Measurements from ENCODE around the gene CRAMP1.

DNA sequence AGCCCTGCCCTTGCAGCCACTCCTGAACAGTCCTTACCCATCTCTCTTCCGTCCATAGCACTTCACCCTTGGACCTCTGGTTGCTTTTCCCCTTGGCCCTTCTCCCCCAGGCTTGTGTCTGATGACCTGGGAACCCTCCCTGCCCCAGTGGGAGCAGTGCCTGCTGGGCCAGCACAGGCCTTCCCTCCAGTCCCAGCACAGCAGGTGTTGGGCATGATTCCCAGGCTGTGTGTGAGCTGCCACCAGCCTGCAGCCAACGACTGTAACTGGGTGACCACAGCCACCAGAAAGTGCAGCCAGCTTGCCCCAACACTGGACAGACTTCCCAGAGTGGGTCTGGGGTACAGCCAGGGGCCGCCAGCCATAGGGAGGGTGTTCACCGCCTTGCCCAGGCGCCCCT, 30.0 kb downstream of the CRAMP1 start:
- no peak for TF ChIP-seq POLR2A (IDR thresholded peaks at IDR 0.05; ENCODE audit: low read length)
- no peak for TF ChIP-seq GATA1 (IDR thresholded peaks at IDR 0.05; ENCODE audit: low read depth, low read length)
